A549 treated with CpdA at 1 μM for 4 hours (cell line): ENCODE data around the gene ANKRD53. TPM values are rescaled to one million over a fixed set of nuclear protein-coding genes. Genes with fewer than 3 reads are reported as not detected.

ENCODE experiments used
- total RNA-seq: library from RNA; stranded (reverse); fragments of 200-300 nt; extraction: Qiagen RNA extraction; gene quantifications from 5 replicates; pipeline ENCODE4 v1.2.3, GENCODE V29; 2022; ENCODE audit warnings: low read depth

ANKRD53 gene, protein sequence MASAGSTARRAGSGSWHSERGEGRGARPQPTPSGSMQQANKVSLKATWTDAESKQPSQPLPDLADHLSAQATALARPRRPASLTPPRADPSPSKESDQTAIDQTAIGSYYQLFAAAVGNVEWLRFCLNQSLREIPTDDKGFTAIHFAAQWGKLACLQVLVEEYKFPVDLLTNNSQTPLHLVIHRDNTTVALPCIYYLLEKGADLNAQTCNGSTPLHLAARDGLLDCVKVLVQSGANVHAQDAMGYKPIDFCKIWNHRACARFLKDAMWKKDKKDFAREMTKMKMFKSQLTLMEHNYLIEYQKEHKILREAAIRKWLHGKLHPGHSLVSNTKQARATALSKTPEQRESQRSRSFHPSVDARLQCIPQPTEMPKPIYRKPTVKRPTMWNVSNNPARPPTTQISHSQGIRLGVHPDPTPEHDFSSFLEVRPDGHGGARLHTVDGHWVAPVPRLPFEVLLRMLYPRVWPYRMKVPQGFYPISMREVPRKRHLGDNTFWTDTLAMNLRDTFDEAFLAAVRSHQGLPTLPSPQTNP
- 0.10 to 0.11 TPM in 2 of 5 replicates, not detected in the others for total RNA-seq

GRCh38 chr2:70978341-70979179, at the start of gene ANKRD53:
ANKRD53 (plus strand) TSS chr2:70978630; CDS start chr2:70978646, 16 bp downstream.

DNA sequence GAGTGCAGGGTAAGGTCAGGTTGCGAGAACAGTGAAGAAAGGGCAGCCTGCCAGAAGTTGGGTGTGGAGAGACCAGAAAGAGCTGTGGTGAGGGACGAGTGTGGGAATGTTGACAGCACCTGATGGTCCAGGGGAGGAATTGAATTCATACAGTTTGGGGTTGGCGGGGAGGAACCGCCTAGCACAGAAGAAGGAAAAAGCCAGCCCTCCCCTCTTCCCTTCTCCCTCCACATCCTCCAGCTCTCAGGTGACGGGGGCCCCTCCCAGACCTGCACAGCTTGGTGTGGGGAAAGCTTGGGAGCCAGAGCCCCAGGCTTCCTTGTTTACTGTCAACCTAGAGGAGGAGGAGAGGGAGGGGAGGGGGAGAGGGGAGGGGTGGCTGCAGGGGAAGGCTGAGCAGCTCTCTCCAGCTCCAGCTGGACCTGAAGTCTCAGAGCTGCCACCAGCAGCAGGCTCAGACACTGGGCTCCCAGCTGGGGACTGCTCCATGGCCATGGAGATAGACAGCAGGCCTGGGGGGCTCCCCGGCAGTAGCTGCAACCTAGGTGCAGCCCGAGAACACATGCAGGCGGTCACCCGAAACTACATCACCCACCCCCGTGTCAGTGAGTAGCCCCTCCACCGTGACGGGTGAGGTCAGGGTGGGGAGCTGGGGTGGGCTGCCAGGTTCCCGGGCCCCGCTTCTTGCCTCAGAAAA, 42.8 kb upstream of the ANKRD53 start, which contains the start of gene ATP6V1B1:
Gene ATP6V1B1, plus strand, starts transcription at position 433 of the 697 bp plus-strand sequence. Its CDS starts 55 bp downstream, at position 488.

GRCh38 chr2:70994699-70995425, 16.4 kb downstream of the ANKRD53 start, which contains the start of gene TEX261:
TEX261 (minus strand) TSS chr2:70994873; CDS start chr2:70994757, 116 bp downstream.

Other genes with a start within 250 kb of the ANKRD53 start
- gene ADD2, start 210.4 kb upstream of the ANKRD53 start, total RNA-seq = 17.7 to 27.3 TPM (median 22.9 TPM) in 5 replicates
- gene FIGLA, start 188.0 kb upstream of the ANKRD53 start, total RNA-seq = not detected in 5 replicates
- gene CLEC4F, start 158.0 kb upstream of the ANKRD53 start, total RNA-seq = not detected in 5 replicates
- gene CD207, start 142.8 kb upstream of the ANKRD53 start, total RNA-seq = not detected in 5 replicates
- 3.8 to 5.6 TPM (median 4.9 TPM) in 5 replicates for gene VAX2, start 78.1 kb upstream of the ANKRD53 start, total RNA-seq
- gene ATP6V1B1, start 42.7 kb upstream of the ANKRD53 start, total RNA-seq = 1.5 to 2.5 TPM (median 2.4 TPM) in 4 of 5 replicates, not detected in the other
- gene TEX261, start 16.2 kb downstream of the ANKRD53 start, total RNA-seq = 73.8 to 86.9 TPM (median 84.3 TPM) in 5 replicates
- 57.4 to 85.0 TPM (median 78.0 TPM) in 5 replicates for gene NAGK, start 90.0 kb downstream of the ANKRD53 start, total RNA-seq
- 11.1 to 14.2 TPM (median 12.5 TPM) in 5 replicates for gene MCEE, start 151.6 kb downstream of the ANKRD53 start, total RNA-seq
- 37.8 to 54.2 TPM (median 39.4 TPM) in 5 replicates for gene MPHOSPH10, start 152.0 kb downstream of the ANKRD53 start, total RNA-seq
- gene PAIP2B, start 248.5 kb downstream of the ANKRD53 start, total RNA-seq = 0.26 to 0.37 TPM (median 0.34 TPM) in 5 replicates